Panc1 (cell line): ENCODE results near the gene GCNA. TPM values are rescaled to one million over a fixed set of nuclear protein-coding genes. Genes with fewer than 3 reads are reported as not detected.
"Not testable (repeated sequence)": the region's sequence is repeated elsewhere in the genome, so short reads cannot be mapped to it uniquely, and the experiment has no call there.

ENCODE experiments used
- ATAC-seq: fragments of 200-7000 bp; cut with Tn5 transposase; 2 replicates; pipeline ENCODE4 v1.9.1; 2020; ENCODE audit warnings: mild to moderate bottlenecking, moderate library complexity
- BruUV-seq: library from RNA; stranded (reverse); fragments of 400-500 nt; replicated peaks from 2 replicates; lab custom pipeline; 2021; lab: Mats Ljungman, UMichigan
- CTCF ChIA-PET: fragments of 300-600 bp; sonication (Branson Sonifier 250); formaldehyde crosslinking; loops from one replicate; lab custom pipeline; 2022; ENCODE audit warnings: antibody characterized with exemption; lab: Charles Lee
- POLR2A ChIA-PET: fragments of 300-600 bp; sonication (Branson Sonifier 250); formaldehyde crosslinking; loops from one replicate; lab custom pipeline; 2022; ENCODE audit warnings: antibody characterized with exemption; lab: Charles Lee
- DNase-seq: peaks from one replicate; pipeline ENCODE4 v3.0.0-alpha.2; 2010; ENCODE audit warnings: low read depth, low spot score
- H3K27ac ChIP-seq: 2 replicates; pipeline ENCODE4 v1.5.1; 2011; ENCODE audit warnings: mild to moderate bottlenecking, low read length, inconsistent platforms
- H3K27me3 ChIP-seq: fragments of 200-500 bp; sonication (Bioruptor generic); 2 replicates; pipeline ENCODE4 v1.6.0; 2014; ENCODE audit warnings: low read length, inconsistent platforms; ENCODE audit not compliant: control insufficient read depth, insufficient read depth
- H3K36me3 ChIP-seq: fragments of 200-500 bp; sonication (Bioruptor generic); 2 replicates; pipeline ENCODE4 v1.5.1; 2014; ENCODE audit warnings: inconsistent platforms, mild to moderate bottlenecking, low read length, moderate library complexity; ENCODE audit not compliant: control insufficient read depth, insufficient read depth
- H3K4me1 ChIP-seq: 2 replicates; pipeline ENCODE4 v1.5.1; 2011; ENCODE audit warnings: inconsistent platforms, mild to moderate bottlenecking, low read length, moderate library complexity; ENCODE audit not compliant: control insufficient read depth, insufficient read depth
- H3K4me3 ChIP-seq, 2 experiments: 2 replicates each; pipeline ENCODE4 v1.5.1; 2011 to 2012; ENCODE audit warnings: low read depth in 2 of 2, low read length in 2 of 2, mild to moderate bottlenecking in 2 of 2, inconsistent platforms in 1 of 2, moderate library complexity in 1 of 2
- H3K9me3 ChIP-seq: fragments of 200-500 bp; sonication (Bioruptor generic); 2 replicates; pipeline ENCODE4 v1.5.1; 2014; ENCODE audit warnings: low read depth, mild to moderate bottlenecking, inconsistent platforms, low read length, moderate library complexity; ENCODE audit not compliant: control insufficient read depth, insufficient read depth
- POLR2AphosphoS5 ChIP-seq: IDR thresholded peaks from 2 replicates; pipeline ENCODE4 v1.6.1; 2012; ENCODE audit warnings: mild to moderate bottlenecking, low read depth, low read length, moderate library complexity
- SIN3A ChIP-seq: IDR thresholded peaks from 2 replicates; pipeline ENCODE4 v1.6.1; 2012; ENCODE audit warnings: low read depth, mild to moderate bottlenecking, low read length, moderate library complexity, borderline replicate concordance; ENCODE audit not compliant: insufficient read depth
- TCF7L2 ChIP-seq: IDR thresholded peaks from 2 replicates; pipeline ENCODE4 v1.6.1; 2011; ENCODE audit warnings: mild to moderate bottlenecking, low read depth, low read length, inconsistent platforms
- in situ Hi-C: cut with HindIII; loops from 2 replicates; pipeline ENCODE4 v1.10.0; 2016; ENCODE audit warnings: low sequenced_read_pairs, low pct_unique_long_range_greater_than_20kb
- intact Hi-C: fragments of 100-400 bp; cut with micrococcal nuclease; formaldehyde crosslinking; loops from one replicate; pipeline ENCODE4 v1.10.0; 2022; ENCODE audit not compliant: unreplicated experiment
- total RNA-seq: library from RNA; stranded (reverse); gene quantifications from one replicate; pipeline ENCODE4 v1.2.1, GENCODE V29; 2021; ENCODE audit not compliant: unreplicated experiment
- TF ChIP-seq, protein P1 (sequence below), 2 experiments: IDR thresholded peaks; 2 replicates each; pipeline ENCODE4 v1.6.1; 2011 to 2012; ENCODE audit warnings: low read depth in 2 of 2, control low read depth in 1 of 2, low read length in 1 of 2, mild to moderate bottlenecking in 1 of 2, moderate library complexity in 1 of 2; ENCODE audit not compliant: insufficient read depth in 1 of 2
- TF ChIP-seq, protein P2 (sequence below): fragments of 450-650 bp; IDR thresholded peaks from 2 replicates; pipeline ENCODE4 v1.5.1; 2017; ENCODE audit warnings: mild to moderate bottlenecking

GCNA gene
- total RNA-seq, 1 experiment from 2014 or later: 4.0 TPM

GRCh38 chrX:71581210-71581609 is 3.0 kb downstream of the GCNA start:
- TF ChIP-seq POLR2AphosphoS5 (no peak), TCF7L2 (no peak), SIN3A (no peak)
- TF ChIP-seq, protein P1, sequence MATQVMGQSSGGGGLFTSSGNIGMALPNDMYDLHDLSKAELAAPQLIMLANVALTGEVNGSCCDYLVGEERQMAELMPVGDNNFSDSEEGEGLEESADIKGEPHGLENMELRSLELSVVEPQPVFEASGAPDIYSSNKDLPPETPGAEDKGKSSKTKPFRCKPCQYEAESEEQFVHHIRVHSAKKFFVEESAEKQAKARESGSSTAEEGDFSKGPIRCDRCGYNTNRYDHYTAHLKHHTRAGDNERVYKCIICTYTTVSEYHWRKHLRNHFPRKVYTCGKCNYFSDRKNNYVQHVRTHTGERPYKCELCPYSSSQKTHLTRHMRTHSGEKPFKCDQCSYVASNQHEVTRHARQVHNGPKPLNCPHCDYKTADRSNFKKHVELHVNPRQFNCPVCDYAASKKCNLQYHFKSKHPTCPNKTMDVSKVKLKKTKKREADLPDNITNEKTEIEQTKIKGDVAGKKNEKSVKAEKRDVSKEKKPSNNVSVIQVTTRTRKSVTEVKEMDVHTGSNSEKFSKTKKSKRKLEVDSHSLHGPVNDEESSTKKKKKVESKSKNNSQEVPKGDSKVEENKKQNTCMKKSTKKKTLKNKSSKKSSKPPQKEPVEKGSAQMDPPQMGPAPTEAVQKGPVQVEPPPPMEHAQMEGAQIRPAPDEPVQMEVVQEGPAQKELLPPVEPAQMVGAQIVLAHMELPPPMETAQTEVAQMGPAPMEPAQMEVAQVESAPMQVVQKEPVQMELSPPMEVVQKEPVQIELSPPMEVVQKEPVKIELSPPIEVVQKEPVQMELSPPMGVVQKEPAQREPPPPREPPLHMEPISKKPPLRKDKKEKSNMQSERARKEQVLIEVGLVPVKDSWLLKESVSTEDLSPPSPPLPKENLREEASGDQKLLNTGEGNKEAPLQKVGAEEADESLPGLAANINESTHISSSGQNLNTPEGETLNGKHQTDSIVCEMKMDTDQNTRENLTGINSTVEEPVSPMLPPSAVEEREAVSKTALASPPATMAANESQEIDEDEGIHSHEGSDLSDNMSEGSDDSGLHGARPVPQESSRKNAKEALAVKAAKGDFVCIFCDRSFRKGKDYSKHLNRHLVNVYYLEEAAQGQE (IDR thresholded peaks at IDR 0.05; ENCODE audit: insufficient read depth in 1 of 2, low read depth in 2 of 2, low read length in 1 of 2): no peak
- TF ChIP-seq, protein P2, sequence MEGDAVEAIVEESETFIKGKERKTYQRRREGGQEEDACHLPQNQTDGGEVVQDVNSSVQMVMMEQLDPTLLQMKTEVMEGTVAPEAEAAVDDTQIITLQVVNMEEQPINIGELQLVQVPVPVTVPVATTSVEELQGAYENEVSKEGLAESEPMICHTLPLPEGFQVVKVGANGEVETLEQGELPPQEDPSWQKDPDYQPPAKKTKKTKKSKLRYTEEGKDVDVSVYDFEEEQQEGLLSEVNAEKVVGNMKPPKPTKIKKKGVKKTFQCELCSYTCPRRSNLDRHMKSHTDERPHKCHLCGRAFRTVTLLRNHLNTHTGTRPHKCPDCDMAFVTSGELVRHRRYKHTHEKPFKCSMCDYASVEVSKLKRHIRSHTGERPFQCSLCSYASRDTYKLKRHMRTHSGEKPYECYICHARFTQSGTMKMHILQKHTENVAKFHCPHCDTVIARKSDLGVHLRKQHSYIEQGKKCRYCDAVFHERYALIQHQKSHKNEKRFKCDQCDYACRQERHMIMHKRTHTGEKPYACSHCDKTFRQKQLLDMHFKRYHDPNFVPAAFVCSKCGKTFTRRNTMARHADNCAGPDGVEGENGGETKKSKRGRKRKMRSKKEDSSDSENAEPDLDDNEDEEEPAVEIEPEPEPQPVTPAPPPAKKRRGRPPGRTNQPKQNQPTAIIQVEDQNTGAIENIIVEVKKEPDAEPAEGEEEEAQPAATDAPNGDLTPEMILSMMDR: no peak
- Histone ChIP-seq H3K9me3 (no peaks in the 10 kb centered on the region), H3K4me3 (no peak overlapping the region), H3K4me1 (no peaks in the 10 kb centered on the region), H3K27me3 (no peaks in the 10 kb centered on the region), H3K36me3 (peaks cover 2% of the 10 kb centered on the region; the same call in 1 of the 2 replicates), H3K27ac (no peak overlapping the region)
- CTCF ChIA-PET: interaction anchor here (0.6 kb wide), 1 partner anchor 222 kb away, joined by 3 read pairs; no protein-coding TSS in a partner anchor
- in situ Hi-C loops: no loop called here
- ATAC-seq (no peak), DNase-seq (no peak)
- BruUV-seq: TSS peak; percentile 51
- intact Hi-C loops: no loop called here
- POLR2A ChIA-PET: no interaction called here

DNA sequence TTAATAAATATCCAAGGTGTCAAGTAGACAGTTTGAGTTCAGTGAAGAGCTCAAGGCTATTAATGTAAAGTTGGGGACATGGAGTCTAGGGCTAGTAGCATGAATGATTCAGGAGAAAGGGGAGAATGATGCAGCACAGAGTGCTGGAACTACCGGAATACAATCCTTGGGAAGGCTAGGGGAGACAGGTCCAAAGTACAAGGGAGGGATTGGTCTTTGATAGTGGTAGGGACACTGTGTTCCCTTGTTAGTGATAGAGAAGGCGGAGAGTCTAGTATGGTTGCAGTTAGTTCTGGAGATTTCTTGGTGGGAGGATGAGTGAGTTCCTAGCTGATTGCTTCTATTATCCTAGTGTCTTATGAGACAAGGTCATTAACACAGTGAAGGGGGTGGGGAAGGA is 8.7 kb downstream of the GCNA start:
- H3K27ac ChIP-seq: no peak overlapping the region
- CTCF ChIA-PET: no interaction called here
- no peak overlapping the region for H3K4me3 ChIP-seq
- no peak for ATAC-seq
- no peak for DNase-seq
- H3K9me3 ChIP-seq: no peaks in the 10 kb centered on the region
- intact Hi-C loops (no loop called here), in situ Hi-C loops (no loop called here)
- no TSS peak for BruUV-seq
- no peak for TF ChIP-seq TCF7L2
- TF ChIP-seq POLR2AphosphoS5: no peak
- TF ChIP-seq, protein P2: no peak
- TF ChIP-seq, protein P1 (IDR thresholded peaks at IDR 0.05; ENCODE audit: insufficient read depth in 1 of 2, low read depth in 2 of 2, low read length in 1 of 2): no peak
- TF ChIP-seq SIN3A: no peak
- H3K27me3 ChIP-seq: no peaks in the 10 kb centered on the region
- no peaks in the 10 kb centered on the region; the same call in 1 of the 2 replicates for H3K36me3 ChIP-seq
- POLR2A ChIA-PET: no interaction called here
- no peaks in the 10 kb centered on the region for H3K4me1 ChIP-seq

DNA sequence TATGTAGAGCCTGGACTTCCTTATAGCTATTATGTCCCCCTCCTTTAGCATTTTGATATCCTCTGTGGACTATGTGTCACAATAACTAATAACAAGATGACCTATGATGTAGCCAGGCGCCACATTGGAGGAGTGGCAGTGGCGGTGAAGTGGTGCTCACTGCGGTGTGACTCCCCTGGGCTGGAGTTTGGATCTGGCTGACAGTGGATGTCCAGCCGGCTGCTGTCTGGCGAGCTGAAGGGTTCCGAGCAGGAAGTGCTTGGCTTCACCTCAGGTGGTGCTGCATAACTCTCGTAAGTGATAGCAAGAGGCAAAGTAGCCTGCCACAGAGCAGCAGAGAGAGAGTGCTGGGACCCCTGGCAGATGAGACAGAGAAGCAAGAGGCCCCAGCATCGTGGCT is 15.0 kb downstream of the GCNA start:
- DNase-seq, H3K4me1 ChIP-seq, ATAC-seq, in situ Hi-C loops, H3K9me3 ChIP-seq, H3K4me3 ChIP-seq, POLR2A ChIA-PET, intact Hi-C loops, H3K27ac ChIP-seq, H3K27me3 ChIP-seq, BruUV-seq, H3K36me3 ChIP-seq: not testable (repeated sequence)
- CTCF ChIA-PET: interaction anchor here (0.6 kb wide), 1 partner anchor 11 kb away, joined by 15 read pairs; no protein-coding TSS in a partner anchor
